KMS-11 (cell line): ENCODE data around the gene LEKR1.

Experiments used
- H2AFZ ChIP-seq: fragments of 200-600 bp; sonication (generic); 2 replicates; pipeline ENCODE4 v1.6.1; 2016; ENCODE audit warnings: antibody characterized with exemption, mixed run types, low read depth
- H3K27ac ChIP-seq: fragments of 200-600 bp; sonication (generic); 2 replicates; pipeline ENCODE4 v1.6.1; 2016; ENCODE audit warnings: mild to moderate bottlenecking, mixed run types
- H3K27me3 ChIP-seq: fragments of 200-600 bp; sonication (generic); 2 replicates; pipeline ENCODE4 v1.6.1; 2017; ENCODE audit warnings: mild to moderate bottlenecking, low read depth, mixed run types, moderate library complexity; ENCODE audit not compliant: insufficient read depth
- H3K36me3 ChIP-seq: fragments of 200-600 bp; sonication (generic); 2 replicates; pipeline ENCODE4 v1.6.1; 2017; ENCODE audit warnings: mild to moderate bottlenecking, mixed run types; ENCODE audit not compliant: insufficient read depth
- H3K4me1 ChIP-seq: fragments of 200-600 bp; sonication (generic); 2 replicates; pipeline ENCODE4 v1.6.1; 2016; ENCODE audit warnings: mild to moderate bottlenecking, low read depth, mixed run types; ENCODE audit not compliant: poor library complexity, severe bottlenecking
- H3K4me2 ChIP-seq: fragments of 200-600 bp; sonication (generic); 2 replicates; pipeline ENCODE4 v1.7.0; 2016; ENCODE audit warnings: mild to moderate bottlenecking, mixed run types
- H3K4me3 ChIP-seq: fragments of 200-600 bp; sonication (generic); IDR thresholded peaks from 2 replicates; pipeline ENCODE4 v1.6.1; 2017; ENCODE audit warnings: low read depth, low read length, mixed read lengths; ENCODE audit not compliant: insufficient read depth
- H3K79me2 ChIP-seq: fragments of 200-600 bp; sonication (generic); 2 replicates; pipeline ENCODE4 v1.6.1; 2016; ENCODE audit warnings: low read depth, mixed run types; ENCODE audit not compliant: insufficient read depth
- H3K9ac ChIP-seq: fragments of 200-600 bp; sonication (generic); 2 replicates; pipeline ENCODE4 v1.6.1; 2016; ENCODE audit warnings: mild to moderate bottlenecking, mixed run types
- H4K20me1 ChIP-seq: fragments of 200-600 bp; sonication (generic); 2 replicates; pipeline ENCODE4 v1.6.1; 2016; ENCODE audit warnings: mild to moderate bottlenecking, mixed run types; ENCODE audit not compliant: insufficient read depth
- TF ChIP-seq, protein P1 (sequence below): fragments of 200-600 bp; sonication (generic); conservative IDR thresholded peaks from 2 replicates; pipeline ENCODE4 v1.6.1; 2017; ENCODE audit warnings: low read depth, mild to moderate bottlenecking, antibody characterized with exemption, low read length, moderate library complexity, mixed read lengths

The LEKR1 gene

GRCh38 chr3:156860873-156861272 lies 34.7 kb downstream of the LEKR1 start:
- H3K36me3 ChIP-seq, result no peaks in the 10 kb centered on the region
- H3K27me3 ChIP-seq, result no peaks in the 10 kb centered on the region

GRCh38 chr3:156862338-156862737 lies 36.2 kb downstream of the LEKR1 start:
- no peaks in the 10 kb centered on the region for H3K4me1 ChIP-seq
- TF ChIP-seq, protein P1, sequence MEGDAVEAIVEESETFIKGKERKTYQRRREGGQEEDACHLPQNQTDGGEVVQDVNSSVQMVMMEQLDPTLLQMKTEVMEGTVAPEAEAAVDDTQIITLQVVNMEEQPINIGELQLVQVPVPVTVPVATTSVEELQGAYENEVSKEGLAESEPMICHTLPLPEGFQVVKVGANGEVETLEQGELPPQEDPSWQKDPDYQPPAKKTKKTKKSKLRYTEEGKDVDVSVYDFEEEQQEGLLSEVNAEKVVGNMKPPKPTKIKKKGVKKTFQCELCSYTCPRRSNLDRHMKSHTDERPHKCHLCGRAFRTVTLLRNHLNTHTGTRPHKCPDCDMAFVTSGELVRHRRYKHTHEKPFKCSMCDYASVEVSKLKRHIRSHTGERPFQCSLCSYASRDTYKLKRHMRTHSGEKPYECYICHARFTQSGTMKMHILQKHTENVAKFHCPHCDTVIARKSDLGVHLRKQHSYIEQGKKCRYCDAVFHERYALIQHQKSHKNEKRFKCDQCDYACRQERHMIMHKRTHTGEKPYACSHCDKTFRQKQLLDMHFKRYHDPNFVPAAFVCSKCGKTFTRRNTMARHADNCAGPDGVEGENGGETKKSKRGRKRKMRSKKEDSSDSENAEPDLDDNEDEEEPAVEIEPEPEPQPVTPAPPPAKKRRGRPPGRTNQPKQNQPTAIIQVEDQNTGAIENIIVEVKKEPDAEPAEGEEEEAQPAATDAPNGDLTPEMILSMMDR, result no peak
- H3K36me3 ChIP-seq, result no peaks in the 10 kb centered on the region
- no peak overlapping the region for H3K27ac ChIP-seq
- no peaks in the 10 kb centered on the region for H4K20me1 ChIP-seq
- H3K4me2 ChIP-seq, result no peak overlapping the region
- H3K79me2 ChIP-seq, result no peaks in the 10 kb centered on the region
- H3K4me3 ChIP-seq, result no peak overlapping the region
- no peaks in the 10 kb centered on the region for H3K27me3 ChIP-seq
- no peak overlapping the region for H2AFZ ChIP-seq
- H3K9ac ChIP-seq, result no peak overlapping the region

More at GRCh38 chr3:156860873-156861272, 34.7 kb downstream of the LEKR1 start:
- TF ChIP-seq, protein P1, result no peak
- H4K20me1 ChIP-seq, result no peaks in the 10 kb centered on the region
- no peak overlapping the region for H3K27ac ChIP-seq
- H3K79me2 ChIP-seq, result no peaks in the 10 kb centered on the region
- H2AFZ ChIP-seq, result no peak overlapping the region
- no peaks in the 10 kb centered on the region for H3K4me1 ChIP-seq
- no peak overlapping the region for H3K4me2 ChIP-seq
- no peak overlapping the region for H3K4me3 ChIP-seq
- H3K9ac ChIP-seq, result no peak overlapping the region

DNA sequence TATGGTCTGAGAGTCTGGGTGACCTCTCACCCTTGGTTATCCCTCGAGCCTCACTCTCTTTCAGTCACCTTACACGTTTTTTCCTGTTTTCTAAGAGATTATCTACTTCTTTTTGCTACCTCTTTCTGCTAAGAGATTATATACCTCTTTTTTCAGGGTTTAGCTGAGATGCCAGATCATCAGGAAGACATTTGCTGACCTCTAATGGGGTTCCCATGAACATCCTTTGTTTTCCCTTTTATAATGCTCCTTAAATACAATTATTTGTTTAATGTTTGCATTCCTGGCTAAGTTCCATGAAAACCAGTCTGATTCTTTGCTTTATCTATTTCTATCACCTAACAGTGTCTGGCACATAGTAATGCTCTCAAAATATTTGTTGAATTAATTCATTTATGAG lies 39.6 kb downstream of the LEKR1 start:
- H3K4me1 ChIP-seq, result peaks cover 13% of the 10 kb centered on the region
- no peaks in the 10 kb centered on the region for H3K27me3 ChIP-seq
- H4K20me1 ChIP-seq, result no peaks in the 10 kb centered on the region
- no peak overlapping the region for H3K4me2 ChIP-seq
- H3K27ac ChIP-seq, result no peak overlapping the region
- TF ChIP-seq, protein P1, result no peak
- no peak overlapping the region for H2AFZ ChIP-seq
- H3K9ac ChIP-seq, result no peak overlapping the region
- no peaks in the 10 kb centered on the region for H3K36me3 ChIP-seq
- no peak overlapping the region for H3K4me3 ChIP-seq
- no peaks in the 10 kb centered on the region for H3K79me2 ChIP-seq

DNA sequence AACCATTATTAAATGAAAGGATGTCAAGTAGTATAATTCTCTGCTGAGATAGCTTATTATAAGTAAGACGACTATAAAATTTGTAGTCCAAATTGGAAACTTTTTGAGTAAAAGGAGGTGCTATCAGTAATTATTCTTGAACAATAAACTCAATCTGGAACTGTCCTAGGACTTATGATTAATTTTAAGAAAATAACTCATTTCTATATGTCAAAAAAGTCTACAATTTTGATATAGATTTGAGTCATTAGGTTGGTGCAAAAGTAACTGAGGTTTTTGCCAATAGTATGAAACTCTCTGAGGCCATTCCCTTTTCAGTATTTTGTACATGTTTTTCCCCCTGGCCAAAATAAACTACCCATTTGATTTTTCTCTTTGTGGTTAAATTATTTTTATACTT lies 41.0 kb downstream of the LEKR1 start:
- no peak overlapping the region for H2AFZ ChIP-seq
- TF ChIP-seq, protein P1, result no peak
- no peaks in the 10 kb centered on the region for H3K79me2 ChIP-seq

More for the DNA sequence above, 41.0 kb downstream of the LEKR1 start:
- no peak overlapping the region for H3K27ac ChIP-seq
- no peaks in the 10 kb centered on the region for H4K20me1 ChIP-seq
- no peak overlapping the region for H3K9ac ChIP-seq
- H3K4me3 ChIP-seq, result no peak overlapping the region
- H3K4me1 ChIP-seq, result peaks cover 13% of the 10 kb centered on the region
- no peaks in the 10 kb centered on the region for H3K36me3 ChIP-seq
- no peak overlapping the region for H3K4me2 ChIP-seq
- no peaks in the 10 kb centered on the region for H3K27me3 ChIP-seq
